ENCODE results near the gene ZC3H14. TPM values are rescaled to one million over a fixed set of nuclear protein-coding genes. Genes with fewer than 3 reads are reported as not detected.
A peak's percentile ranks its signal among the peaks of the same experiment; 100 is the strongest.

The ZC3H14 gene
- polyA plus RNA-seq, 1 of the 3 experiments (the other 2 are of a cell fraction): 61.5 TPM

- Histone ChIP-seq H3K27me3 (ENCODE audit: insufficient read depth) (no peaks in the 10 kb centered on the region), H3K4me3 (ENCODE audit: low read depth in 2 of 2, low read length in 1 of 2) (no peak overlapping the region; a peak in 1 of 4 replicates), H3K9ac (peak overlapping the region; percentile 43; the same call in 1 of the 2 replicates), H3K9me2 (no peaks in the 10 kb centered on the region), H3K4me2 (peak overlapping the region; percentile 58; the same call in 1 of the 2 replicates), H3F3A (replicated peaks; ENCODE audit: insufficient read depth) (peaks cover 40% of the 10 kb centered on the region), H3K27ac (ENCODE audit: low read depth in 2 of 2, low read length in 1 of 2) (peak overlapping the region; percentile 65 to 74), H3K9me3 (no peaks in the 10 kb centered on the region), H2AFZ (ENCODE audit: low read depth) (no peak overlapping the region), H4K20me1 (ENCODE audit: insufficient read depth) (no peaks in the 10 kb centered on the region; the same call in 1 of the 2 replicates), H3K4me1 (ENCODE audit: control insufficient read depth in 1 of 2, insufficient read depth in 2 of 2, low read depth in 1 of 2, low read length in 1 of 2) (peaks cover 9 to 18% of the 10 kb centered on the region in 2 experiments), H3K36me3 (replicated peaks in 1 of 2; ENCODE audit: control insufficient read depth in 1 of 2, insufficient read depth in 2 of 2, low read length in 1 of 2) (peaks cover 76 to 86% of the 10 kb centered on the region in 2 experiments), H3K79me2 (ENCODE audit: insufficient read depth) (no peaks in the 10 kb centered on the region)
- 69% methylated on average over 5 of the region's 5 CpGs for WGBS (ENCODE audit: low lambda C conversion rate)
- TF ChIP-seq MEF2A (IDR thresholded peaks at IDR 0.05; ENCODE audit: borderline replicate concordance, low read depth) (no peak), RXRA (IDR thresholded peaks at IDR 0.05; ENCODE audit: borderline replicate concordance, low read depth) (no peak), EP300 (IDR thresholded peaks at IDR 0.05; ENCODE audit: borderline replicate concordance in 1 of 2, low read depth in 1 of 2, low read length in 1 of 2) (no peak), RAD21 (IDR thresholded peaks at IDR 0.05; ENCODE audit: low read length) (no peak), NRF1 (IDR thresholded peaks at IDR 0.05; ENCODE audit: low read depth, low read length) (no peak), TAF1 (IDR thresholded peaks at IDR 0.05; ENCODE audit: borderline replicate concordance, low read depth, low read length) (no peak)
- TF ChIP-seq, protein P1, sequence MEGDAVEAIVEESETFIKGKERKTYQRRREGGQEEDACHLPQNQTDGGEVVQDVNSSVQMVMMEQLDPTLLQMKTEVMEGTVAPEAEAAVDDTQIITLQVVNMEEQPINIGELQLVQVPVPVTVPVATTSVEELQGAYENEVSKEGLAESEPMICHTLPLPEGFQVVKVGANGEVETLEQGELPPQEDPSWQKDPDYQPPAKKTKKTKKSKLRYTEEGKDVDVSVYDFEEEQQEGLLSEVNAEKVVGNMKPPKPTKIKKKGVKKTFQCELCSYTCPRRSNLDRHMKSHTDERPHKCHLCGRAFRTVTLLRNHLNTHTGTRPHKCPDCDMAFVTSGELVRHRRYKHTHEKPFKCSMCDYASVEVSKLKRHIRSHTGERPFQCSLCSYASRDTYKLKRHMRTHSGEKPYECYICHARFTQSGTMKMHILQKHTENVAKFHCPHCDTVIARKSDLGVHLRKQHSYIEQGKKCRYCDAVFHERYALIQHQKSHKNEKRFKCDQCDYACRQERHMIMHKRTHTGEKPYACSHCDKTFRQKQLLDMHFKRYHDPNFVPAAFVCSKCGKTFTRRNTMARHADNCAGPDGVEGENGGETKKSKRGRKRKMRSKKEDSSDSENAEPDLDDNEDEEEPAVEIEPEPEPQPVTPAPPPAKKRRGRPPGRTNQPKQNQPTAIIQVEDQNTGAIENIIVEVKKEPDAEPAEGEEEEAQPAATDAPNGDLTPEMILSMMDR (IDR thresholded peaks at IDR 0.05): no peak
- DNase-seq: no peak
- ChIA-PET POLR2A (no interaction called here), CTCF (interaction anchor here (0.7 to 1.3 kb wide), 3 partner anchors 9 to 32 kb away, joined by 3 read pairs; no protein-coding TSS in a partner anchor)
Observed at GRCh38 chr14:88613552-88614010, 50.7 kb downstream of the ZC3H14 start.

- Histone ChIP-seq H3F3A (replicated peaks; ENCODE audit: insufficient read depth) (peaks cover 40% of the 10 kb centered on the region), H3K9ac (peak overlapping the region; percentile 43; the same call in 1 of the 2 replicates), H3K4me2 (peak overlapping the region; percentile 58; the same call in 1 of the 2 replicates), H3K9me3 (no peaks in the 10 kb centered on the region), H3K9me2 (no peaks in the 10 kb centered on the region), H3K27ac (ENCODE audit: low read depth in 2 of 2, low read length in 1 of 2) (peak overlapping the region; percentile 65 to 74), H3K4me1 (ENCODE audit: control insufficient read depth in 1 of 2, insufficient read depth in 2 of 2, low read depth in 1 of 2, low read length in 1 of 2) (peaks cover 9 to 18% of the 10 kb centered on the region in 2 experiments), H3K36me3 (replicated peaks in 1 of 2; ENCODE audit: control insufficient read depth in 1 of 2, insufficient read depth in 2 of 2, low read length in 1 of 2) (peaks cover 74 to 78% of the 10 kb centered on the region in 2 experiments), H3K79me2 (ENCODE audit: insufficient read depth) (no peaks in the 10 kb centered on the region), H2AFZ (ENCODE audit: low read depth) (no peak overlapping the region), H3K27me3 (ENCODE audit: insufficient read depth) (no peaks in the 10 kb centered on the region), H3K4me3 (ENCODE audit: low read depth in 2 of 2, low read length in 1 of 2) (no peak overlapping the region; a peak in 1 of 4 replicates), H4K20me1 (ENCODE audit: insufficient read depth) (no peaks in the 10 kb centered on the region; the same call in 1 of the 2 replicates)
- CTCF ChIA-PET: interaction anchor here (1.3 kb wide), 1 partner anchor 10 kb away, joined by 3 read pairs; no protein-coding TSS in a partner anchor
- DNase-seq: no peak
- POLR2A ChIA-PET: no interaction called here
- WGBS (ENCODE audit: low lambda C conversion rate): 46% methylated on average over 3 of the region's 3 CpGs
- TF ChIP-seq RAD21 (IDR thresholded peaks at IDR 0.05; ENCODE audit: low read length): no peak
- TF ChIP-seq, protein P2, sequence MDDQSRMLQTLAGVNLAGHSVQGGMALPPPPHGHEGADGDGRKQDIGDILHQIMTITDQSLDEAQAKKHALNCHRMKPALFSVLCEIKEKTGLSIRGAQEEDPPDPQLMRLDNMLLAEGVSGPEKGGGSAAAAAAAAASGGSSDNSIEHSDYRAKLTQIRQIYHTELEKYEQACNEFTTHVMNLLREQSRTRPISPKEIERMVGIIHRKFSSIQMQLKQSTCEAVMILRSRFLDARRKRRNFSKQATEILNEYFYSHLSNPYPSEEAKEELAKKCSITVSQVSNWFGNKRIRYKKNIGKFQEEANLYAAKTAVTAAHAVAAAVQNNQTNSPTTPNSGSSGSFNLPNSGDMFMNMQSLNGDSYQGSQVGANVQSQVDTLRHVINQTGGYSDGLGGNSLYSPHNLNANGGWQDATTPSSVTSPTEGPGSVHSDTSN (IDR thresholded peaks at IDR 0.05): peak; percentile 44
- TF ChIP-seq, protein P3, sequence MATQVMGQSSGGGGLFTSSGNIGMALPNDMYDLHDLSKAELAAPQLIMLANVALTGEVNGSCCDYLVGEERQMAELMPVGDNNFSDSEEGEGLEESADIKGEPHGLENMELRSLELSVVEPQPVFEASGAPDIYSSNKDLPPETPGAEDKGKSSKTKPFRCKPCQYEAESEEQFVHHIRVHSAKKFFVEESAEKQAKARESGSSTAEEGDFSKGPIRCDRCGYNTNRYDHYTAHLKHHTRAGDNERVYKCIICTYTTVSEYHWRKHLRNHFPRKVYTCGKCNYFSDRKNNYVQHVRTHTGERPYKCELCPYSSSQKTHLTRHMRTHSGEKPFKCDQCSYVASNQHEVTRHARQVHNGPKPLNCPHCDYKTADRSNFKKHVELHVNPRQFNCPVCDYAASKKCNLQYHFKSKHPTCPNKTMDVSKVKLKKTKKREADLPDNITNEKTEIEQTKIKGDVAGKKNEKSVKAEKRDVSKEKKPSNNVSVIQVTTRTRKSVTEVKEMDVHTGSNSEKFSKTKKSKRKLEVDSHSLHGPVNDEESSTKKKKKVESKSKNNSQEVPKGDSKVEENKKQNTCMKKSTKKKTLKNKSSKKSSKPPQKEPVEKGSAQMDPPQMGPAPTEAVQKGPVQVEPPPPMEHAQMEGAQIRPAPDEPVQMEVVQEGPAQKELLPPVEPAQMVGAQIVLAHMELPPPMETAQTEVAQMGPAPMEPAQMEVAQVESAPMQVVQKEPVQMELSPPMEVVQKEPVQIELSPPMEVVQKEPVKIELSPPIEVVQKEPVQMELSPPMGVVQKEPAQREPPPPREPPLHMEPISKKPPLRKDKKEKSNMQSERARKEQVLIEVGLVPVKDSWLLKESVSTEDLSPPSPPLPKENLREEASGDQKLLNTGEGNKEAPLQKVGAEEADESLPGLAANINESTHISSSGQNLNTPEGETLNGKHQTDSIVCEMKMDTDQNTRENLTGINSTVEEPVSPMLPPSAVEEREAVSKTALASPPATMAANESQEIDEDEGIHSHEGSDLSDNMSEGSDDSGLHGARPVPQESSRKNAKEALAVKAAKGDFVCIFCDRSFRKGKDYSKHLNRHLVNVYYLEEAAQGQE (IDR thresholded peaks at IDR 0.05; ENCODE audit: low read depth, low read length): no peak
- TF ChIP-seq FOSL2 (IDR thresholded peaks at IDR 0.05; ENCODE audit: borderline replicate concordance, low read depth): peak; percentile 37; the same call in 1 of the 2 replicates
- no peak for TF ChIP-seq MAX (IDR thresholded peaks at IDR 0.05; ENCODE audit: low read depth)
- no peak for TF ChIP-seq IRF3 (IDR thresholded peaks at IDR 0.05; ENCODE audit: low read depth, low read length)
- peak; percentile 18; the same call in 1 of the 2 replicates for TF ChIP-seq TCF12 (IDR thresholded peaks at IDR 0.05)
- no peak for TF ChIP-seq GATA2 (CRISPR knock-in tag; IDR thresholded peaks at IDR 0.05)
- TF ChIP-seq RXRA (IDR thresholded peaks at IDR 0.05; ENCODE audit: borderline replicate concordance, low read depth): no peak
- TF ChIP-seq, protein P4, sequence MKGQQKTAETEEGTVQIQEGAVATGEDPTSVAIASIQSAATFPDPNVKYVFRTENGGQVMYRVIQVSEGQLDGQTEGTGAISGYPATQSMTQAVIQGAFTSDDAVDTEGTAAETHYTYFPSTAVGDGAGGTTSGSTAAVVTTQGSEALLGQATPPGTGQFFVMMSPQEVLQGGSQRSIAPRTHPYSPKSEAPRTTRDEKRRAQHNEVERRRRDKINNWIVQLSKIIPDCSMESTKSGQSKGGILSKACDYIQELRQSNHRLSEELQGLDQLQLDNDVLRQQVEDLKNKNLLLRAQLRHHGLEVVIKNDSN (IDR thresholded peaks at IDR 0.05; ENCODE audit: borderline replicate concordance, low read depth): no peak
- TF ChIP-seq MEF2A (IDR thresholded peaks at IDR 0.05; ENCODE audit: borderline replicate concordance, low read depth): peak; percentile 54; the same call in 1 of the 2 replicates
- TF ChIP-seq YY1 (IDR thresholded peaks at IDR 0.05; ENCODE audit: low read depth): no peak
Observed at GRCh38 chr14:88614218-88614907, 51.5 kb downstream of the ZC3H14 start.

Measured in SK-N-SH (cell line).